Measurements from ENCODE around the gene HARS2.
"Not testable (repeated sequence)": the region's sequence is repeated elsewhere in the genome, so short reads cannot be mapped to it uniquely, and the experiment has no call there.

Gene HARS2

GRCh38 chr5:140690941-140691924 lies at the start of gene HARS2, which contains the start of gene HARS1:
Gene HARS2, plus strand, starts transcription at chr5:140691455. Its CDS starts 194 bp downstream, at chr5:140691649.
Gene HARS1, minus strand, starts transcription at chr5:140691370. Its CDS starts 66 bp downstream, at chr5:140691304.
- DNase-seq, result peak; percentile 82

- DNase-seq, result no peak
Observed at GRCh38 chr5:140641716-140642115, 49.5 kb upstream of the HARS2 start.

- no peak for DNase-seq
Observed at GRCh38 chr5:140642718-140643117, 48.5 kb upstream of the HARS2 start.

GRCh38 chr5:140647042-140647419 lies 44.2 kb upstream of the HARS2 start:
- no peak for DNase-seq

GRCh38 chr5:140658870-140659269 lies 32.4 kb upstream of the HARS2 start:
- no peak for DNase-seq

GRCh38 chr5:140660371-140660770 lies 30.9 kb upstream of the HARS2 start:
- DNase-seq, result not testable (repeated sequence)

- no peak for DNase-seq
Observed at GRCh38 chr5:140664030-140664358, 27.3 kb upstream of the HARS2 start.

- DNase-seq, result peak; percentile 80
Observed at GRCh38 chr5:140664359-140665119, 26.7 kb upstream of the HARS2 start, which contains the start of gene WDR55. Gene WDR55, plus strand, starts transcription at chr5:140664904. Its CDS starts 9 bp downstream, at chr5:140664913.

- not testable (repeated sequence) for DNase-seq
Observed at GRCh38 chr5:140671035-140671434, 20.2 kb upstream of the HARS2 start.

GRCh38 chr5:140671472-140672125 lies 19.7 kb upstream of the HARS2 start:
- DNase-seq, result no peak

GRCh38 chr5:140672455-140673186 lies 18.6 kb upstream of the HARS2 start:
- no peak for DNase-seq

GRCh38 chr5:140673187-140673976 lies 17.9 kb upstream of the HARS2 start, which contains the start of gene DND1:
Gene DND1, minus strand, starts transcription at chr5:140673576. Its CDS starts 34 bp downstream, at chr5:140673542.
- no peak for DNase-seq

GRCh38 chr5:140674211-140674610 lies 17.0 kb upstream of the HARS2 start:
- no peak for DNase-seq

- DNase-seq, result no peak
Observed at GRCh38 chr5:140674629-140675028, 16.6 kb upstream of the HARS2 start.

- no peak for DNase-seq
Observed at GRCh38 chr5:140677947-140678346, 13.3 kb upstream of the HARS2 start.

- DNase-seq, result no peak
Observed at GRCh38 chr5:140678993-140679392, 12.3 kb upstream of the HARS2 start.

GRCh38 chr5:140690376-140690932 lies 801 bp upstream of the HARS2 start:
- peak; percentile 36 for DNase-seq

- DNase-seq, result no peak
Observed at GRCh38 chr5:140694276-140694675, 3.0 kb downstream of the HARS2 start.

GRCh38 chr5:140696891-140697492 lies 5.7 kb downstream of the HARS2 start:
- DNase-seq, result no peak

All from NCI-H2227 treated with DMSO at 0.1 percent for 48 hours (cell line).